ENCODE data around the gene HSD17B11. TPM values are rescaled to one million over a fixed set of nuclear protein-coding genes. Genes with fewer than 3 reads are reported as not detected.

Gene HSD17B11
- polyA plus RNA-seq, 1 donor from 2014 or later: 2.2 TPM

- no peaks in the 10 kb centered on the region for H3K9me2 ChIP-seq (ENCODE audit: insufficient read depth, low read length)
- H3K4me3 ChIP-seq (ENCODE audit: low read length): no peak overlapping the region
- H3K79me2 ChIP-seq (replicated peaks; ENCODE audit: insufficient read depth, low read length): no peaks in the 10 kb centered on the region
- no peak overlapping the region for H3K4me2 ChIP-seq (ENCODE audit: low read length)
- no peaks in the 10 kb centered on the region for H3F3A ChIP-seq (ENCODE audit: insufficient read depth, low read length, poor library complexity, severe bottlenecking)
- no peaks in the 10 kb centered on the region for H3K9me3 ChIP-seq (ENCODE audit: low read length)
- TF ChIP-seq EP300 (conservative IDR thresholded peaks at IDR 0.05; ENCODE audit: poor library complexity, severe bottlenecking): no peak
- TF ChIP-seq SMC3 (conservative IDR thresholded peaks at IDR 0.05; ENCODE audit: poor library complexity): no peak
- TF ChIP-seq EZH2 (IDR thresholded peaks at IDR 0.05; ENCODE audit: borderline replicate concordance, insufficient read depth, low read length, poor library complexity, severe bottlenecking): no peak
- no peak for TF ChIP-seq RAD21 (conservative IDR thresholded peaks at IDR 0.05)
- TF ChIP-seq REST (IDR thresholded peaks at IDR 0.05; ENCODE audit: borderline replicate concordance): no peak
- no peak for TF ChIP-seq CTCF (IDR thresholded peaks at IDR 0.05; ENCODE audit: poor library complexity, severe bottlenecking)
- no peak for TF ChIP-seq POLR2AphosphoS5 (IDR thresholded peaks at IDR 0.05)
- no peak for TF ChIP-seq MXI1 (conservative IDR thresholded peaks at IDR 0.05; ENCODE audit: poor library complexity, severe bottlenecking)
- H3K9ac ChIP-seq (ENCODE audit: low read length): no peak overlapping the region
- H4K20me1 ChIP-seq (ENCODE audit: insufficient read depth): no peaks in the 10 kb centered on the region
- no peak overlapping the region for H3K27ac ChIP-seq (ENCODE audit: low read length)
- H3K36me3 ChIP-seq (ENCODE audit: insufficient read depth, low read length): no peaks in the 10 kb centered on the region
- H2AFZ ChIP-seq (ENCODE audit: low read depth, low read length): no peak overlapping the region
- H3K27me3 ChIP-seq (ENCODE audit: insufficient read depth, low read depth, low read length): no peaks in the 10 kb centered on the region
Measured at GRCh38 chr4:87359258-87359657, 31.7 kb downstream of the HSD17B11 start.

- H3K36me3 ChIP-seq (ENCODE audit: insufficient read depth, low read length): no peaks in the 10 kb centered on the region
- no peaks in the 10 kb centered on the region for H3K79me2 ChIP-seq (replicated peaks; ENCODE audit: insufficient read depth, low read length)
- no peaks in the 10 kb centered on the region for H3K27me3 ChIP-seq (ENCODE audit: insufficient read depth, low read depth, low read length)
- TF ChIP-seq REST (IDR thresholded peaks at IDR 0.05; ENCODE audit: borderline replicate concordance): no peak
- no peak for TF ChIP-seq POLR2AphosphoS5 (IDR thresholded peaks at IDR 0.05)
- no peak for TF ChIP-seq CTCF (IDR thresholded peaks at IDR 0.05; ENCODE audit: poor library complexity, severe bottlenecking)
- no peak for TF ChIP-seq RAD21 (conservative IDR thresholded peaks at IDR 0.05)
- H3K9me2 ChIP-seq (ENCODE audit: insufficient read depth, low read length): no peaks in the 10 kb centered on the region
- H4K20me1 ChIP-seq (ENCODE audit: insufficient read depth): no peaks in the 10 kb centered on the region
- H3K27ac ChIP-seq (ENCODE audit: low read length): no peak overlapping the region
- no peak overlapping the region for H3K9ac ChIP-seq (ENCODE audit: low read length)
- no peak overlapping the region for H3K4me2 ChIP-seq (ENCODE audit: low read length)
- H3K9me3 ChIP-seq (ENCODE audit: low read length): no peaks in the 10 kb centered on the region
- H3K4me3 ChIP-seq (ENCODE audit: low read length): no peak overlapping the region
- no peaks in the 10 kb centered on the region for H3F3A ChIP-seq (ENCODE audit: insufficient read depth, low read length, poor library complexity, severe bottlenecking)
- no peak overlapping the region for H2AFZ ChIP-seq (ENCODE audit: low read depth, low read length)
Measured at GRCh38 chr4:87356832-87357526, 34.0 kb downstream of the HSD17B11 start.
